ENCODE data around the gene GDPD5. TPM values are rescaled to one million over a fixed set of nuclear protein-coding genes. Genes with fewer than 3 reads are reported as not detected.

Gene GDPD5
- total and polyA plus RNA-seq, 2 donors (not counting 3 experiments of a cell fraction or from before 2014, with no cell fraction given) = 60.2 to 79.2 TPM

DNA sequence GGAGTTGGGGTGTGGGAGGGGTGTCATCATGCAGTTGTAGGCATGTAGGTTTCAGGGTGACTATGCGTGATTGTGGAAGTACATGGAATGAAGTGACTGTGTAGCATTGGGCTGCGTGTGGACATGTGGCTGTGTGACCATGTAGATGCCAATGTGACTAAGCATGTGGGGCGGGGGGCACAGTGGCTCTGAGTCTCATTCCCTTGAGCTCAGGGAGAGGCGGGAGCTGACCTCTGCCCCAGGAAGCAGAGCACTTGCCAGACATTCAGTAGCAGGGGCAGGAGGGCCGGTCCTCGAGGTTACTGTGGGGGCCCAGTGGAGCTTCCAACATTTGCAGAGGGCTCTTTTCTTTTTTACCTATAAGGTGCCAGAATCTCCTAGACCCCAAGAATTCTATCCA lies 92.3 kb downstream of the GDPD5 start:
- TF ChIP-seq JUN (IDR thresholded peaks at IDR 0.05; ENCODE audit: borderline replicate concordance, insufficient read depth, insufficient read length, low read depth) = no peak
- no peak for TF ChIP-seq MYC (IDR thresholded peaks at IDR 0.05; ENCODE audit: low read depth, low read length)
- TF ChIP-seq POLR2AphosphoS5 (IDR thresholded peaks at IDR 0.05; ENCODE audit: insufficient read depth, low read depth, low read length) = no peak
- TF ChIP-seq CTCF (IDR thresholded peaks at IDR 0.05; ENCODE audit: extremely low read depth in 1 of 2, insufficient read depth in 1 of 2, low read depth in 1 of 2, low read length in 2 of 2) = no peak
- no peak for TF ChIP-seq GATA2 (IDR thresholded peaks at IDR 0.05; ENCODE audit: insufficient read depth, insufficient read length, low read depth, low read length)
- no peak for TF ChIP-seq POLR2A (IDR thresholded peaks at IDR 0.05; ENCODE audit: low read depth, low read length)
- TF ChIP-seq EZH2 (IDR thresholded peaks at IDR 0.05; ENCODE audit: borderline replicate concordance, low read depth, low read length, severe bottlenecking) = no peak
- no peak for TF ChIP-seq FOS (IDR thresholded peaks at IDR 0.05; ENCODE audit: borderline replicate concordance, insufficient read depth, low read length)
- TF ChIP-seq, protein P1, sequence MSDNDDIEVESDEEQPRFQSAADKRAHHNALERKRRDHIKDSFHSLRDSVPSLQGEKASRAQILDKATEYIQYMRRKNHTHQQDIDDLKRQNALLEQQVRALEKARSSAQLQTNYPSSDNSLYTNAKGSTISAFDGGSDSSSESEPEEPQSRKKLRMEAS (IDR thresholded peaks at IDR 0.05; ENCODE audit: insufficient read depth, insufficient read length) = no peak
- FAIRE-seq (no peak), DNase-seq (ENCODE audit: low read depth, low spot score) (no peak)
- Histone ChIP-seq H3K79me2 (ENCODE audit: control insufficient read depth, insufficient read depth, low read length) (no peaks in the 10 kb centered on the region), H3K36me3 (ENCODE audit: control insufficient read depth in 2 of 2, extremely low read depth in 1 of 2, insufficient read depth in 2 of 2, low read length in 2 of 2) (peaks cover 0 to 22% of the 10 kb centered on the region in 2 experiments), H3K27me3 (ENCODE audit: control insufficient read depth in 2 of 2, insufficient read depth in 2 of 2, low read length in 2 of 2) (peaks cover 26 to 29% of the 10 kb centered on the region in 2 experiments), H3K27ac (ENCODE audit: insufficient read depth, low read depth, low read length) (no peak overlapping the region), H2AFZ (ENCODE audit: low read depth, low read length) (no peak overlapping the region), H3K4me1 (ENCODE audit: control insufficient read depth, extremely low read depth, insufficient read depth, low read length) (peaks cover 5% of the 10 kb centered on the region), H4K20me1 (replicated peaks; ENCODE audit: control insufficient read depth, extremely low read depth, insufficient read depth, low read length) (no peaks in the 10 kb centered on the region), H3K4me2 (ENCODE audit: insufficient read depth, low read length) (no peak overlapping the region), H3K9ac (replicated peaks; ENCODE audit: extremely low read depth, insufficient read depth, low read length) (no peak overlapping the region), H3K9me3 (replicated peaks; ENCODE audit: control insufficient read depth, insufficient read depth, low read length) (no peaks in the 10 kb centered on the region), H3K9me1 (replicated peaks; ENCODE audit: control insufficient read depth, extremely low read depth, insufficient read depth, low read length) (no peaks in the 10 kb centered on the region), H3K4me3 (replicated peaks in 1 of 3; ENCODE audit: insufficient read depth in 1 of 3, low read depth in 1 of 3, low read length in 3 of 3) (no peak overlapping the region)
- intact Hi-C loops (cut with micrococcal nuclease) (no loop called here), dilution Hi-C loops (cut with MboI; ENCODE audit: extremely low pct_ligation_motif_present, low sequenced_read_pairs) (no loop called here)
- BruUV-seq (replicated peaks) = no TSS peak
- POLR2A ChIA-PET = no interaction called here
- CTCF ChIA-PET = interaction anchor here (1.0 to 2.2 kb wide), 4 partner anchors 11 to 96 kb away, joined by 3 to 10 read pairs (median 4); partner anchors contain the start of gene GDPD5

All from endothelial cell of umbilical vein (primary cell).